Measurements from ENCODE around the gene MAN1B1.

DNA sequence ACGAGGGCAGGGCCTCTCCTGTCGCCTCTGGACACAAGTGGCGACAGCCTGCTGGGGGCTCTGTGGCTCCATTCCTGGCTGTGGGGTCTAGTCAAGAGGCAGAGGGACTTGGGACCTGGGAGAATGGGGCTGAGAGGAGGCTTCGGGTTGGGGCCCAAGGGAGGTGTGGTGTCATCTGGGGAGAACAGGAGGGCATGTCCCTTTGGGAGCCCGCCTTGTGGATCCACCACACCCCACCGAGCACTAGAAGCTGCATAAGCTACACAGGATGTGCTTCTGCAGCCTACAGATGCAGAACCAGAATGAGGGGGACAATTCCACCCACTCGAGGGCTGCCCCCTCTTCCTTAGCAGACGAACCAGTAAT is 3.9 kb upstream of the MAN1B1 start:
- TF ChIP-seq CTCF (IDR thresholded peaks at IDR 0.05 in 2 of 3, conservative IDR thresholded peaks at IDR 0.05 in 1 of 3; ENCODE audit: borderline replicate concordance in 1 of 3, insufficient read depth in 1 of 3, low read depth in 2 of 3, low read length in 2 of 3) (no peak), POLR2A (IDR thresholded peaks at IDR 0.05; ENCODE audit: borderline replicate concordance, extremely low read depth, insufficient read depth, insufficient read length) (no peak), POLR2AphosphoS5 (IDR thresholded peaks at IDR 0.05; ENCODE audit: low read depth, low read length) (no peak)

All from HCT116 (cell line).